Measurements from ENCODE around the gene FOXP1. TPM values are rescaled to one million over a fixed set of nuclear protein-coding genes. Genes with fewer than 3 reads are reported as not detected.

The FOXP1 gene
- total RNA-seq, 2 donors from 2014 or later = 41.7 to 94.3 TPM

DNA sequence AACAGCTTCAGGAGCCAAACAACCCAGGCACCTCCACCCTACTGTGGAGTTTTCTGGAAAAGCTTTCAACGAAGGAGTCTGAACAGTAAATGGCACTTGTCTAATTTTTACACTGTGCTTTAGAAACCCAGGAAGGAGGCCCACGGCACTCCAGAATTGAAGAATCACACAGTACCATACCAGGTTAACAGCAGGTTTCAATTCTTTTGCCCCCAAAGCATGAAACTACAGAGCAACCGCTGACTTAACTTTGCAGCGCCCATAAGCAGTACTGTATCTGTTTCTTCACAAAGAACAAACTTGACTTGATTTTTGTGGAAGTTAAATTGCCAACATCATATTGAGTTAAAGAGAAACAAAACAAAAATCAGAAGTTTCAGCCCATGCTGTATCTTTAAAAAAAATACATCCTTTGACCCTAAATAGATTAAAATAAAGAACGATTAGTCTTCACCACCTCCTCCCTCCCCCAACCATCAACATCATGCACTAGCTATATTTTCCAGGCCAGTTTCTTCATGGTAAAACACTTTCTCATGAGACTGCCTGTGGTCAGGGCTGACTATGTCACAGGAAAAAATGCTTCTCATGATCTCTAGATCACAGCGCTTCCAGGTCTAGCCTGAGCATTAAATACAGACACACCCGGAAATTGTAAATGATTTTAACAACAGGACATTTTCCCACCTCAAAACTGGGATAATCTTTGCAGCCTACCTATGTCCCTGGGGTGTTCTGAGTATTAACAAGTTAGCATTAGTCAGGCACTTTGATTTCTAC lies 456.3 kb downstream of the FOXP1 start:
- Histone ChIP-seq H3K4me3 (ENCODE audit: low read length) (no peak overlapping the region), H3K9me3 (ENCODE audit: control insufficient read depth, low read length) (no peaks in the 10 kb centered on the region), H3K4me1 (ENCODE audit: control insufficient read depth, insufficient read depth, low read length) (peaks cover 9% of the 10 kb centered on the region), H3K36me3 (ENCODE audit: control insufficient read depth, insufficient read depth, low read length) (no peaks in the 10 kb centered on the region), H3K27me3 (ENCODE audit: control insufficient read depth, insufficient read depth, low read length, poor library complexity, severe bottlenecking) (no peaks in the 10 kb centered on the region), H3K9ac (ENCODE audit: extremely low read depth, low read length, poor library complexity, severe bottlenecking) (no peak overlapping the region), H3K27ac (ENCODE audit: low read depth, low read length) (no peak overlapping the region)
- no peak for DNase-seq
- Mint-ChIP-seq H3K27ac (peak overlapping the region; percentile 20), H3K4me3 (no peak overlapping the region), H3K27me3 (ENCODE audit: insufficient read depth) (no peaks in the 10 kb centered on the region), H3K4me1 (peaks cover 58% of the 10 kb centered on the region), H3K9me3 (no peaks in the 10 kb centered on the region), H3K36me3 (ENCODE audit: low read depth) (no peaks in the 10 kb centered on the region)
- 75 to 88% methylated on average over 4 to 7 of the region's 7 CpGs for WGBS, 2 experiments (ENCODE audit: insufficient coverage in 1 of 2, insufficient read length in 1 of 2)
- TF ChIP-seq, protein P1, sequence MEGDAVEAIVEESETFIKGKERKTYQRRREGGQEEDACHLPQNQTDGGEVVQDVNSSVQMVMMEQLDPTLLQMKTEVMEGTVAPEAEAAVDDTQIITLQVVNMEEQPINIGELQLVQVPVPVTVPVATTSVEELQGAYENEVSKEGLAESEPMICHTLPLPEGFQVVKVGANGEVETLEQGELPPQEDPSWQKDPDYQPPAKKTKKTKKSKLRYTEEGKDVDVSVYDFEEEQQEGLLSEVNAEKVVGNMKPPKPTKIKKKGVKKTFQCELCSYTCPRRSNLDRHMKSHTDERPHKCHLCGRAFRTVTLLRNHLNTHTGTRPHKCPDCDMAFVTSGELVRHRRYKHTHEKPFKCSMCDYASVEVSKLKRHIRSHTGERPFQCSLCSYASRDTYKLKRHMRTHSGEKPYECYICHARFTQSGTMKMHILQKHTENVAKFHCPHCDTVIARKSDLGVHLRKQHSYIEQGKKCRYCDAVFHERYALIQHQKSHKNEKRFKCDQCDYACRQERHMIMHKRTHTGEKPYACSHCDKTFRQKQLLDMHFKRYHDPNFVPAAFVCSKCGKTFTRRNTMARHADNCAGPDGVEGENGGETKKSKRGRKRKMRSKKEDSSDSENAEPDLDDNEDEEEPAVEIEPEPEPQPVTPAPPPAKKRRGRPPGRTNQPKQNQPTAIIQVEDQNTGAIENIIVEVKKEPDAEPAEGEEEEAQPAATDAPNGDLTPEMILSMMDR (conservative IDR thresholded peaks at IDR 0.05) = no peak

DNA sequence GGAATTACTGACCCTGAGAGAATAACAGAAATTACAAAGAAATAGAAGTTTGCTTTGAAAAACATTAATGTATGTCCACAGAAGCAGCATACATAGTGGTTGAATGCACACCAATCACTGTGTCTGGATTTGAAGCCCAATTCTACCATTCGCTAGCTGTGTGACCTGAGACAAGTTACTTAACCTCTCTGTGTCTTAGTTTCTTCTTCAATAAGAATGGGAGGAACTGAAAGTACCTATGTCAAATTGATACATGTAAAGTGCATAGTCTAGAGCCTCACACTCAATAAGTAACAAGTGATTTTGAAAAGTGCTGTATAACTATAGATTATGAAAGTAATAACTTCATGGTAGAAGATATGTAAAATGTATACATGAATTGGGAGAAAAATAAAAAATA lies 457.8 kb downstream of the FOXP1 start:
- H3K4me3 ChIP-seq (ENCODE audit: low read length) = no peak overlapping the region
- 89 to 100% methylated on average over 1 of the region's 1 CpG for whole genome bisulfite sequencing, 2 experiments (ENCODE audit: insufficient coverage in 1 of 2, insufficient read length in 1 of 2)
- H3K4me1 ChIP-seq (ENCODE audit: control insufficient read depth, insufficient read depth, low read length) = peaks cover 9% of the 10 kb centered on the region
- Mint-ChIP-seq H3K4me3 (no peak overlapping the region), H3K9me3 (no peaks in the 10 kb centered on the region), H3K36me3 (ENCODE audit: low read depth) (no peaks in the 10 kb centered on the region), H3K27me3 (ENCODE audit: insufficient read depth) (no peaks in the 10 kb centered on the region), H3K27ac (no peak overlapping the region), H3K4me1 (peaks cover 52% of the 10 kb centered on the region)
- no peak for DNase-seq
- no peaks in the 10 kb centered on the region for H3K36me3 ChIP-seq (ENCODE audit: control insufficient read depth, insufficient read depth, low read length)
- H3K27me3 ChIP-seq (ENCODE audit: control insufficient read depth, insufficient read depth, low read length, poor library complexity, severe bottlenecking) = no peaks in the 10 kb centered on the region
- H3K9ac ChIP-seq (ENCODE audit: extremely low read depth, low read length, poor library complexity, severe bottlenecking) = no peak overlapping the region
- H3K27ac ChIP-seq (ENCODE audit: low read depth, low read length) = no peak overlapping the region
- H3K9me3 ChIP-seq (ENCODE audit: control insufficient read depth, low read length) = no peaks in the 10 kb centered on the region
- TF ChIP-seq, protein P1 (conservative IDR thresholded peaks at IDR 0.05) = no peak

DNA sequence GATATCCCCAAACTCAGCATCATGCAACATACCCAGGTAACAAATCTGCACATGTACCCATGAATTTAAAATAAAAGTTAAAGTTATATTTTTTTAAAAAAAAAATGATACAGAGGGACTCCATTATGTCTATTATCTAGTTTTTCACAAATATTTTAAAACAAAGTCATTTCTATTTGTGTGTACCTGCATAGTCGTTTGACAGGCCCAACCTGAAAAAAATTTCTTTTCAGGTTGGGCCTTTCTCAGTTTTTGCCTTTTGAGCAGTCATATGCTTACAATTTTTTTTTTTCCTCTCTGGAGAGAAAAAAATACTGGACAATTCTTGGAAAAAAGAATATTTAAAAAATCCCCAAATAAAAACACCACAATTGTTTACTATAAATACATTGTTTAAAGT lies 459.5 kb downstream of the FOXP1 start:
- peaks cover 3% of the 10 kb centered on the region for H3K4me1 ChIP-seq (ENCODE audit: control insufficient read depth, insufficient read depth, low read length)
- 93% methylated on average over 1 of the region's 1 CpG; no CpG with 5 or more reads in 1 of the 2 experiments for WGBS, 2 experiments (ENCODE audit: insufficient coverage in 1 of 2, insufficient read length in 1 of 2)
- TF ChIP-seq, protein P1 (conservative IDR thresholded peaks at IDR 0.05) = no peak
- no peak overlapping the region for H3K27ac Mint-ChIP-seq
- DNase-seq = no peak
- H3K9ac ChIP-seq (ENCODE audit: extremely low read depth, low read length, poor library complexity, severe bottlenecking) = no peak overlapping the region
- no peak overlapping the region for H3K4me3 Mint-ChIP-seq
- no peak overlapping the region for H3K27ac ChIP-seq (ENCODE audit: low read depth, low read length)
- H3K4me3 ChIP-seq (ENCODE audit: low read length) = no peak overlapping the region
- H3K36me3 Mint-ChIP-seq (ENCODE audit: low read depth) = no peaks in the 10 kb centered on the region
- H3K27me3 ChIP-seq (ENCODE audit: control insufficient read depth, insufficient read depth, low read length, poor library complexity, severe bottlenecking) = no peaks in the 10 kb centered on the region
- no peaks in the 10 kb centered on the region for H3K27me3 Mint-ChIP-seq (ENCODE audit: insufficient read depth)
- no peaks in the 10 kb centered on the region for H3K9me3 Mint-ChIP-seq
- no peaks in the 10 kb centered on the region for H3K36me3 ChIP-seq (ENCODE audit: control insufficient read depth, insufficient read depth, low read length)
- H3K4me1 Mint-ChIP-seq = peaks cover 36% of the 10 kb centered on the region
- H3K9me3 ChIP-seq (ENCODE audit: control insufficient read depth, low read length) = no peaks in the 10 kb centered on the region
